Endodermal cell (in vitro differentiated cells): ENCODE data around the gene FMNL3. TPM values are rescaled to one million over a fixed set of nuclear protein-coding genes. Genes with fewer than 3 reads are reported as not detected.

Experiments
- DNase-seq: peaks from one replicate; pipeline ENCODE4 v3.0.0-alpha.2; 2017
- H3K27ac ChIP-seq: 2 replicates; pipeline ENCODE4 v1.5.1; 2013; ENCODE audit warnings: mild to moderate bottlenecking, low read depth, low read length, moderate library complexity
- H3K27me3 ChIP-seq: 2 replicates; pipeline ENCODE4 v1.6.1; 2013; ENCODE audit warnings: mild to moderate bottlenecking, low read length, moderate library complexity; ENCODE audit not compliant: insufficient read depth, control insufficient read depth, poor library complexity, severe bottlenecking
- H3K36me3 ChIP-seq: 2 replicates; pipeline ENCODE4 v1.7.0; 2013; ENCODE audit warnings: mild to moderate bottlenecking, low read length, moderate library complexity; ENCODE audit not compliant: control insufficient read depth, insufficient read depth
- H3K4me1 ChIP-seq: one replicate; pipeline ENCODE4 v1.7.0; 2013; ENCODE audit warnings: low read length; ENCODE audit not compliant: control insufficient read depth, insufficient read depth
- H3K4me3 ChIP-seq: 2 replicates; pipeline ENCODE4 v1.5.1; 2013; ENCODE audit warnings: mild to moderate bottlenecking, low read length, moderate library complexity
- H3K9ac ChIP-seq: 2 replicates; pipeline ENCODE4 v1.6.1; 2013; ENCODE audit warnings: mild to moderate bottlenecking, low read length, moderate library complexity; ENCODE audit not compliant: poor library complexity, severe bottlenecking; ENCODE audit errors: extremely low read depth
- H3K9me3 ChIP-seq: 2 replicates; pipeline ENCODE4 v1.6.1; 2013; ENCODE audit warnings: mild to moderate bottlenecking, low read length, moderate library complexity; ENCODE audit not compliant: control insufficient read depth
- H3K27ac Mint-ChIP-seq: 2 replicates; pipeline ENCODE4 v1.8.0; 2020; ENCODE audit warnings: mixed read lengths
- H3K27me3 Mint-ChIP-seq: 2 replicates; pipeline ENCODE4 v1.8.0; 2021; ENCODE audit warnings: mild to moderate bottlenecking, mixed read lengths; ENCODE audit not compliant: insufficient read depth
- H3K36me3 Mint-ChIP-seq: 2 replicates; pipeline ENCODE4 v1.8.0; 2020; ENCODE audit warnings: low read depth, mixed read lengths
- H3K4me1 Mint-ChIP-seq: 2 replicates; pipeline ENCODE4 v1.8.0; 2020; ENCODE audit warnings: mixed read lengths
- H3K4me3 Mint-ChIP-seq: 2 replicates; pipeline ENCODE4 v1.8.0; 2020; ENCODE audit warnings: mild to moderate bottlenecking, moderate library complexity, mixed read lengths
- H3K9me3 Mint-ChIP-seq: 2 replicates; pipeline ENCODE4 v1.8.0; 2020; ENCODE audit warnings: mild to moderate bottlenecking, mixed read lengths
- WGBS, 2 experiments: methylation state at CpG; one replicate each; pipeline versions ENCODE4 v1.1.5 to v1.1.7; 2013; ENCODE audit warnings: missing lambda C conversion rate in 2 of 2, mixed read lengths in 1 of 2; ENCODE audit not compliant: insufficient coverage in 1 of 2, insufficient read length in 1 of 2; 5-methylcytosine and 5-hydroxymethylcytosine counted together
- total RNA-seq, 2 donors: library from RNA; stranded (reverse); fragmentation: NEBNext Ultra II Directional in 1 of 2; extraction: Animal tissue kit (Norgen Biotek cat#: 25700) in 1 of 2; gene quantifications; 2 replicates in 1 of 2; 3 replicates in 1 of 2; pipeline ENCODE4 v1.2.1, GENCODE V29; 2021
- TF ChIP-seq, protein P1 (sequence below): fragments of 200-600 bp; sonication (generic); conservative IDR thresholded peaks from 2 replicates; pipeline ENCODE4 v1.5.0; 2021; ENCODE audit warnings: antibody characterized with exemption, mild to moderate bottlenecking

Gene FMNL3
- total RNA-seq, 2 donors from 2014 or later: 22.4 to 23.5 TPM

DNA sequence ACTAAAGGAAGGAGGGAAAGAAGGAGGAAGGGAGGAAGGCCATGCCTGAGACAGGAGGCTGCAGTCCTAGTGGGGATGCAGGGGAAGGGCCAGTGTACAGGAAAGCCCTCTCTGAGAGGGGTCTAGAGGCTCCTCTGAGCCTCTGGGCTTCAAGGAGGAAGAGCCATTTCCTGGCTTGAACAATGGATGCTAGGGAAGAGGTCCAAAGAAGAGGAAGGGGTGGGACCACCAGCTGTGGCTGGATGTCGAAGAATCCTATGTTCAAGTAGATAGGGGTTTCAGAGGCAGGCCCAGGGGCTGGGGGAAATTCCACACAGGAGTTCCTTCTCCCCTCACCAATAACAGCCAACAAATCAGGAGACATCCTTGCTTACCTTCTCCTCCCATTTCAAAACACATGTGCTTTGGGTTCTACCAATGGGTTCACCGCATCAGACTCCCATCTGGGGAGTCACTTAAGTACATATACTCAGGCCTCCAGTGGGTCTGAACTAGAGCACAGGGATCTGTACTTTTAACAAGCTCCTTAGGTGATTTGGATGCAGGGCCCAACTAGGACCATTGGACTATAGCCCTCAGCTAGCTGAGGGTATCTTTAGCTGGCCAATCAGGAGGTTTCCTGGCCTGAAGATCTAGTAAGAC is 51.5 kb downstream of the FMNL3 start:
- Mint-ChIP-seq H3K36me3 (peaks cover 42% of the 10 kb centered on the region), H3K4me3 (no peak overlapping the region), H3K27ac (no peak overlapping the region), H3K27me3 (no peaks in the 10 kb centered on the region), H3K4me1 (no peaks in the 10 kb centered on the region), H3K9me3 (no peaks in the 10 kb centered on the region)
- DNase-seq: no peak
- H3K4me1 ChIP-seq: no peaks in the 10 kb centered on the region
- no peaks in the 10 kb centered on the region for H3K27me3 ChIP-seq
- peaks cover 69% of the 10 kb centered on the region for H3K36me3 ChIP-seq
- H3K27ac ChIP-seq: no peak overlapping the region
- WGBS, 2 experiments: 95 to 100% methylated on average over 1 of the region's 2 CpGs
- no peaks in the 10 kb centered on the region for H3K9me3 ChIP-seq
- H3K4me3 ChIP-seq: no peak overlapping the region
- TF ChIP-seq, protein P1, sequence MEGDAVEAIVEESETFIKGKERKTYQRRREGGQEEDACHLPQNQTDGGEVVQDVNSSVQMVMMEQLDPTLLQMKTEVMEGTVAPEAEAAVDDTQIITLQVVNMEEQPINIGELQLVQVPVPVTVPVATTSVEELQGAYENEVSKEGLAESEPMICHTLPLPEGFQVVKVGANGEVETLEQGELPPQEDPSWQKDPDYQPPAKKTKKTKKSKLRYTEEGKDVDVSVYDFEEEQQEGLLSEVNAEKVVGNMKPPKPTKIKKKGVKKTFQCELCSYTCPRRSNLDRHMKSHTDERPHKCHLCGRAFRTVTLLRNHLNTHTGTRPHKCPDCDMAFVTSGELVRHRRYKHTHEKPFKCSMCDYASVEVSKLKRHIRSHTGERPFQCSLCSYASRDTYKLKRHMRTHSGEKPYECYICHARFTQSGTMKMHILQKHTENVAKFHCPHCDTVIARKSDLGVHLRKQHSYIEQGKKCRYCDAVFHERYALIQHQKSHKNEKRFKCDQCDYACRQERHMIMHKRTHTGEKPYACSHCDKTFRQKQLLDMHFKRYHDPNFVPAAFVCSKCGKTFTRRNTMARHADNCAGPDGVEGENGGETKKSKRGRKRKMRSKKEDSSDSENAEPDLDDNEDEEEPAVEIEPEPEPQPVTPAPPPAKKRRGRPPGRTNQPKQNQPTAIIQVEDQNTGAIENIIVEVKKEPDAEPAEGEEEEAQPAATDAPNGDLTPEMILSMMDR: no peak
- H3K9ac ChIP-seq: no peak overlapping the region

DNA sequence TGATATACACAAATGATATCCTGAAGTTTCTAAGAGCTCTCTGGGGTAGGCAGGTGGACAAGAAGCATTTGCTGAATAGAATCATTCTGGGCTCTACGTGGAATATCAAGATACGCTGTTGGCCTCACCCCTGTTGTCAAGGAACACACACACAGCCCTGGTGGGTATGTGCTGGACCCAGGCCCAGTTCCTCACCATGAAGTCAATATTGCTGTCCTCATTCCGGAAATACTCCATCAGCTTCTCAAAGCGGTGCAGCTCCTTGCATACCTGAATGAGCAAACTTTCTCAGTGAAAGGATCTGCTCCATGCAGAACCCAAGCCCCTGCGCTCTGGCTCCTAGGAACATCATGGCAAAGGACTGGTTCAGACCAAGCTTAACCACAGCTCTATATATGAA is 52.5 kb downstream of the FMNL3 start:
- Histone ChIP-seq H3K4me3 (no peak overlapping the region), H3K36me3 (peaks cover 68% of the 10 kb centered on the region), H3K27me3 (no peaks in the 10 kb centered on the region), H3K9ac (no peak overlapping the region), H3K9me3 (no peaks in the 10 kb centered on the region), H3K4me1 (no peaks in the 10 kb centered on the region), H3K27ac (no peak overlapping the region)
- Mint-ChIP-seq H3K4me1 (no peaks in the 10 kb centered on the region), H3K36me3 (peaks cover 46% of the 10 kb centered on the region), H3K4me3 (no peak overlapping the region), H3K27me3 (no peaks in the 10 kb centered on the region), H3K27ac (no peak overlapping the region), H3K9me3 (no peaks in the 10 kb centered on the region)
- TF ChIP-seq, protein P1: no peak
- 96 to 100% methylated on average over 3 to 5 of the region's 5 CpGs for WGBS, 2 experiments
- no peak for DNase-seq

- Mint-ChIP-seq H3K9me3 (no peaks in the 10 kb centered on the region), H3K27ac (no peak overlapping the region), H3K4me1 (no peaks in the 10 kb centered on the region), H3K4me3 (no peak overlapping the region), H3K27me3 (no peaks in the 10 kb centered on the region), H3K36me3 (peaks cover 48% of the 10 kb centered on the region)
- TF ChIP-seq, protein P1: no peak
- H3K36me3 ChIP-seq: peaks cover 73% of the 10 kb centered on the region
- no peak overlapping the region for H3K27ac ChIP-seq
- no peak overlapping the region for H3K9ac ChIP-seq
- no peaks in the 10 kb centered on the region for H3K4me1 ChIP-seq
- H3K27me3 ChIP-seq: no peaks in the 10 kb centered on the region
- 91 to 95% methylated on average over 3 to 4 of the region's 4 CpGs for WGBS, 2 experiments
- H3K9me3 ChIP-seq: no peaks in the 10 kb centered on the region
- no peak for DNase-seq
- H3K4me3 ChIP-seq: no peak overlapping the region
These were observed 54.2 kb downstream of the FMNL3 start for GRCh38 chr12:49652921-49653520.
